SU-DHL-6 (cell line): ENCODE results near the gene SF3B1.

Source experiments
- H2AFZ ChIP-seq: fragments of 200-600 bp; sonication (generic); 2 replicates; pipeline ENCODE4 v1.6.1; 2014; ENCODE audit warnings: low read depth, mild to moderate bottlenecking, moderate library complexity, mixed read lengths, antibody characterized with exemption, low read length; ENCODE audit not compliant: severe bottlenecking
- H3F3A ChIP-seq: fragments of 200-600 bp; shearing (Covaris generic); 2 replicates; pipeline ENCODE4 v1.6.0; 2016; ENCODE audit warnings: antibody characterized with exemption, mild to moderate bottlenecking; ENCODE audit not compliant: insufficient read depth
- H3K27ac ChIP-seq: fragments of 200-600 bp; sonication (generic); 2 replicates; pipeline ENCODE4 v1.5.1; 2016; ENCODE audit warnings: low read depth, mild to moderate bottlenecking, low read length, moderate library complexity, mixed read lengths
- H3K27me3 ChIP-seq: fragments of 200-600 bp; sonication (generic), shearing (Covaris generic); 2 replicates; pipeline ENCODE4 v1.6.0; 2014; ENCODE audit warnings: mild to moderate bottlenecking, low read length
- H3K36me3 ChIP-seq: fragments of 200-600 bp; sonication (generic); 2 replicates; pipeline ENCODE4 v1.6.1; 2014; ENCODE audit warnings: mild to moderate bottlenecking, low read length, mixed read lengths
- H3K4me2 ChIP-seq: fragments of 300-600, 200-600 bp; shearing (Covaris generic), sonication (generic); 2 replicates; pipeline ENCODE4 v1.6.0; 2014; ENCODE audit warnings: low read length, low read depth, mild to moderate bottlenecking; ENCODE audit not compliant: poor library complexity, severe bottlenecking
- H3K4me3 ChIP-seq: fragments of 200-600 bp; sonication (generic); 2 replicates; pipeline ENCODE4 v1.5.1; 2014; ENCODE audit warnings: antibody characterized with exemption, low read length, mild to moderate bottlenecking, mixed read lengths; ENCODE audit not compliant: insufficient read depth, poor library complexity, severe bottlenecking
- H3K79me2 ChIP-seq: fragments of 200-600 bp; sonication (generic); 2 replicates; pipeline ENCODE4 v1.6.1; 2014; ENCODE audit warnings: mild to moderate bottlenecking, low read length, moderate library complexity; ENCODE audit not compliant: insufficient read depth
- H3K9ac ChIP-seq: fragments of 200-600 bp; sonication (generic); 2 replicates; pipeline ENCODE4 v1.7.0; 2014; ENCODE audit warnings: mild to moderate bottlenecking, low read length
- H3K9me2 ChIP-seq: fragments of 200-600 bp; sonication (generic); replicated peaks from 2 replicates; pipeline ENCODE4 v1.6.1; 2014; ENCODE audit warnings: low read length; ENCODE audit not compliant: insufficient read depth
- H3K9me3 ChIP-seq: fragments of 200-600 bp; sonication (generic); 2 replicates; pipeline ENCODE4 v1.6.1; 2014; ENCODE audit warnings: low read length, mixed read lengths; ENCODE audit not compliant: insufficient read depth
- H4K20me1 ChIP-seq: fragments of 200-600 bp; sonication (generic); 2 replicates; pipeline ENCODE4 v1.6.1; 2014; ENCODE audit warnings: low read depth, mild to moderate bottlenecking, antibody characterized with exemption, low read length, moderate library complexity, mixed read lengths
- CTCF ChIP-seq: fragments of 200-600 bp; sonication (generic); IDR thresholded peaks from one replicate; pipeline ENCODE4 v1.5.1; 2017; ENCODE audit warnings: antibody characterized with exemption, mild to moderate bottlenecking, low read length, moderate library complexity; ENCODE audit not compliant: insufficient read depth, poor library complexity, severe bottlenecking
- EZH2phosphoT487 ChIP-seq: fragments of 200-600 bp; sonication (generic), shearing (Covaris generic); conservative IDR thresholded peaks from 2 replicates; pipeline ENCODE4 v1.6.1; 2018; ENCODE audit warnings: mild to moderate bottlenecking, antibody characterized with exemption, low read length, moderate library complexity, mixed read lengths

Gene SF3B1

GRCh38 chr2:197454923-197455322 is 20.1 kb upstream of the SF3B1 start:
- peak overlapping the region; percentile 82 for H3K4me3 ChIP-seq
- H3K36me3 ChIP-seq = no peaks in the 10 kb centered on the region
- H3K79me2 ChIP-seq = peaks cover 64% of the 10 kb centered on the region
- H3K27me3 ChIP-seq = no peaks in the 10 kb centered on the region
- H3F3A ChIP-seq = peaks cover 4% of the 10 kb centered on the region; the same call in 1 of the 2 replicates
- no peaks in the 10 kb centered on the region for H3K9me2 ChIP-seq
- H2AFZ ChIP-seq = no peak overlapping the region
- peak overlapping the region; percentile 82 for H3K4me2 ChIP-seq
- H3K27ac ChIP-seq = no peak overlapping the region
- peaks cover 9% of the 10 kb centered on the region; the same call in 1 of the 2 replicates for H4K20me1 ChIP-seq
- no peaks in the 10 kb centered on the region for H3K9me3 ChIP-seq
- H3K9ac ChIP-seq = peak overlapping the region; percentile 82
- no peak for TF ChIP-seq CTCF
- TF ChIP-seq EZH2phosphoT487 = no peak

GRCh38 chr2:197453914-197454398 is 19.1 kb upstream of the SF3B1 start:
- Histone ChIP-seq H3K9me2 (no peaks in the 10 kb centered on the region), H3K27ac (peak overlapping the region; percentile 74), H3K4me2 (peak overlapping the region; percentile 82), H3K36me3 (no peaks in the 10 kb centered on the region), H3K27me3 (no peaks in the 10 kb centered on the region), H3K9me3 (no peaks in the 10 kb centered on the region), H3K4me3 (peak overlapping the region; percentile 82), H4K20me1 (peaks cover 9% of the 10 kb centered on the region; the same call in 1 of the 2 replicates), H2AFZ (peak overlapping the region; percentile 78), H3K79me2 (peaks cover 55% of the 10 kb centered on the region), H3K9ac (peak overlapping the region; percentile 82), H3F3A (peaks cover 4% of the 10 kb centered on the region; the same call in 1 of the 2 replicates)
- TF ChIP-seq CTCF (no peak), EZH2phosphoT487 (no peak)

GRCh38 chr2:197453123-197453913 is 18.5 kb upstream of the SF3B1 start, which contains the start of gene COQ10B:
Gene COQ10B (plus strand): TSS chr2:197453552. CDS start chr2:197453561, 9 bp downstream.
- peaks cover 49% of the 10 kb centered on the region for H3K79me2 ChIP-seq
- no peaks in the 10 kb centered on the region for H3K36me3 ChIP-seq
- no peaks in the 10 kb centered on the region for H3K9me2 ChIP-seq
- TF ChIP-seq CTCF (no peak), EZH2phosphoT487 (no peak)
- H3F3A ChIP-seq = peaks cover 4% of the 10 kb centered on the region; the same call in 1 of the 2 replicates
- peaks cover 9% of the 10 kb centered on the region; the same call in 1 of the 2 replicates for H4K20me1 ChIP-seq
- H3K9ac ChIP-seq = peak within 1 kb of the TSS; percentile 82
- H3K27me3 ChIP-seq = no peaks in the 10 kb centered on the region
- peak within 1 kb of the TSS; percentile 82 for H3K4me2 ChIP-seq
- peak within 1 kb of the TSS; percentile 74 for H3K27ac ChIP-seq
- H3K9me3 ChIP-seq = no peaks in the 10 kb centered on the region
- H2AFZ ChIP-seq = peak within 1 kb of the TSS; percentile 78
- peak within 1 kb of the TSS; percentile 82 for H3K4me3 ChIP-seq
